Stomach (tissue), 4 donors: ENCODE data around the gene TMTC1.

ENCODE experiments used
- EP300 ChIP-seq: sonication (generic); formaldehyde crosslinking; IDR thresholded peaks from one replicate; pipeline ENCODE4 v1.6.1; 2017; ENCODE audit warnings: antibody characterized with exemption
- POLR2A ChIP-seq, 4 donors: fragments of 450-650 bp; IDR thresholded peaks; one replicate each; pipeline ENCODE4 v1.6.1; 2016; ENCODE audit warnings: antibody characterized with exemption in 4 of 4, control low read depth in 2 of 4, mild to moderate bottlenecking in 1 of 4, moderate library complexity in 1 of 4
- TF ChIP-seq, protein P1 (sequence below), 7 experiments: fragments of 450-650 bp in 4 of 7; fragments of 200-600 bp in 3 of 7; sonication (generic) in 3 of 7; IDR thresholded peaks; one replicate each; pipeline ENCODE4 v1.5.1; 2016 to 2019; ENCODE audit warnings: antibody characterized with exemption in 7 of 7, control low read depth in 2 of 7, mild to moderate bottlenecking in 1 of 7

DNA sequence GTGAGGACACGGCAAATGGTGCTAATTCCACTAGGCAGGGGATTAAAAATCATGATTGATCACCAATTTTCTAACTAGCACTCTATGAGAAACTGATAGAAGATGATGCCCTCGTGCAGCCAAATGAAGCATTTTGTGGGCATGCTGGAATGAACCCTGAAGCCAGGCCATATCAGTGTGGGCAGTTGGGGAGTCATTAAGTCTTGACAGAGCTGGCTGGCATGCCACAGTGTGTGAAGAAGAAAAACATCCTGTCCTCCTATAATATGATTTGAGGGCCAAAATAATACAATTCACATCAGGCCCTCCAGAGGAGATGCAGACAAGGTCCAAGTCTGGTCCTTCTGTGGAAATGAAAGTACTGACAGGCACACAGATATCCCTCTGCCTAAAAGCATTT is 107.1 kb downstream of the TMTC1 start:
- TF ChIP-seq, protein P1, sequence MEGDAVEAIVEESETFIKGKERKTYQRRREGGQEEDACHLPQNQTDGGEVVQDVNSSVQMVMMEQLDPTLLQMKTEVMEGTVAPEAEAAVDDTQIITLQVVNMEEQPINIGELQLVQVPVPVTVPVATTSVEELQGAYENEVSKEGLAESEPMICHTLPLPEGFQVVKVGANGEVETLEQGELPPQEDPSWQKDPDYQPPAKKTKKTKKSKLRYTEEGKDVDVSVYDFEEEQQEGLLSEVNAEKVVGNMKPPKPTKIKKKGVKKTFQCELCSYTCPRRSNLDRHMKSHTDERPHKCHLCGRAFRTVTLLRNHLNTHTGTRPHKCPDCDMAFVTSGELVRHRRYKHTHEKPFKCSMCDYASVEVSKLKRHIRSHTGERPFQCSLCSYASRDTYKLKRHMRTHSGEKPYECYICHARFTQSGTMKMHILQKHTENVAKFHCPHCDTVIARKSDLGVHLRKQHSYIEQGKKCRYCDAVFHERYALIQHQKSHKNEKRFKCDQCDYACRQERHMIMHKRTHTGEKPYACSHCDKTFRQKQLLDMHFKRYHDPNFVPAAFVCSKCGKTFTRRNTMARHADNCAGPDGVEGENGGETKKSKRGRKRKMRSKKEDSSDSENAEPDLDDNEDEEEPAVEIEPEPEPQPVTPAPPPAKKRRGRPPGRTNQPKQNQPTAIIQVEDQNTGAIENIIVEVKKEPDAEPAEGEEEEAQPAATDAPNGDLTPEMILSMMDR (IDR thresholded peaks at IDR 0.05) = no peak
- no peak for TF ChIP-seq POLR2A (IDR thresholded peaks at IDR 0.05)
- TF ChIP-seq EP300 = no peak
